Forelimb muscle (tissue), 1 donor: Measurements from ENCODE around the gene UCKL1. TPM values are rescaled to one million over a fixed set of nuclear protein-coding genes. Genes with fewer than 3 reads are reported as not detected.
"Not testable (repeated sequence)": the region's sequence is repeated elsewhere in the genome, so short reads cannot be mapped to it uniquely, and the experiment has no call there.

ENCODE experiments used
- DNase-seq: peaks from one replicate; pipeline ENCODE4 v3.0.0-alpha.2; 2013; ENCODE audit warnings: low read depth
- polyA plus RNA-seq: library from polyadenylated mRNA; unstranded; fragments of 120-200 nt; gene quantifications from one replicate; pipeline ENCODE4 v1.2.1, GENCODE V29; 2013; ENCODE audit not compliant: insufficient read length

UCKL1 gene
- polyA plus RNA-seq, 1 donor, result 48.5 TPM

- no peak for DNase-seq
Measured at GRCh38 chr20:63972312-63973159, 16.3 kb upstream of the UCKL1 start.

- not testable (repeated sequence) for DNase-seq
Measured at GRCh38 chr20:63971960-63972311, 15.7 kb upstream of the UCKL1 start.

GRCh38 chr20:63970714-63971431, 14.7 kb upstream of the UCKL1 start:
- DNase-seq, result no peak

- no peak for DNase-seq
Measured at GRCh38 chr20:63969838-63970713, 13.9 kb upstream of the UCKL1 start, which contains the start of gene ZNF512B. Gene ZNF512B, minus strand, starts transcription at chr20:63969930. Its CDS starts 1,980 bp downstream, at chr20:63967950.

GRCh38 chr20:63968928-63969760, 12.9 kb upstream of the UCKL1 start:
- no peak for DNase-seq

GRCh38 chr20:63968136-63968927, 12.1 kb upstream of the UCKL1 start:
- DNase-seq, result no peak

GRCh38 chr20:63967330-63968135, 11.3 kb upstream of the UCKL1 start:
- no peak for DNase-seq

- no peak for DNase-seq
Measured at GRCh38 chr20:63966944-63967322, 10.7 kb upstream of the UCKL1 start.

GRCh38 chr20:63966172-63966943, 10.1 kb upstream of the UCKL1 start:
- no peak for DNase-seq

- DNase-seq, result no peak
Measured at GRCh38 chr20:63964412-63964811, 8.2 kb upstream of the UCKL1 start.

GRCh38 chr20:63963784-63964301, 7.6 kb upstream of the UCKL1 start:
- no peak for DNase-seq

- DNase-seq, result no peak
Measured at GRCh38 chr20:63963348-63963741, 7.1 kb upstream of the UCKL1 start.

GRCh38 chr20:63962426-63963347, 6.5 kb upstream of the UCKL1 start:
- no peak for DNase-seq

- no peak for DNase-seq
Measured at GRCh38 chr20:63961664-63962425, 5.6 kb upstream of the UCKL1 start.

GRCh38 chr20:63960654-63961621, 4.7 kb upstream of the UCKL1 start:
- not testable (repeated sequence) for DNase-seq
